ENCODE measurements around the gene CAST.

Gene CAST

GRCh38 chr5:96652769-96653454, 9.3 kb upstream of the CAST start:
- TF ChIP-seq GATA3 (IDR thresholded peaks at IDR 0.05; ENCODE audit: low read depth, low read length) (no peak), GATA2 (IDR thresholded peaks at IDR 0.05; ENCODE audit: low read depth, low read length) (no peak)

GRCh38 chr5:96654209-96654608, 8.0 kb upstream of the CAST start:
- TF ChIP-seq GATA3 (IDR thresholded peaks at IDR 0.05; ENCODE audit: low read depth, low read length), result no peak
- no peak for TF ChIP-seq GATA2 (IDR thresholded peaks at IDR 0.05; ENCODE audit: low read depth, low read length)

GRCh38 chr5:96655085-96655484, 7.1 kb upstream of the CAST start:
- TF ChIP-seq GATA3 (IDR thresholded peaks at IDR 0.05; ENCODE audit: low read depth, low read length), result no peak
- no peak for TF ChIP-seq GATA2 (IDR thresholded peaks at IDR 0.05; ENCODE audit: low read depth, low read length)

- TF ChIP-seq GATA2 (IDR thresholded peaks at IDR 0.05; ENCODE audit: low read depth, low read length), result no peak
- TF ChIP-seq GATA3 (IDR thresholded peaks at IDR 0.05; ENCODE audit: low read depth, low read length), result no peak
These were observed 6.7 kb upstream of the CAST start for GRCh38 chr5:96655506-96655905.

- no peak for TF ChIP-seq GATA2 (IDR thresholded peaks at IDR 0.05; ENCODE audit: low read depth, low read length)
- no peak for TF ChIP-seq GATA3 (IDR thresholded peaks at IDR 0.05; ENCODE audit: low read depth, low read length)
These were observed 5.1 kb upstream of the CAST start for GRCh38 chr5:96657068-96657467.

GRCh38 chr5:96658272-96658671, 3.9 kb upstream of the CAST start:
- TF ChIP-seq GATA2 (IDR thresholded peaks at IDR 0.05; ENCODE audit: low read depth, low read length) (no peak), GATA3 (IDR thresholded peaks at IDR 0.05; ENCODE audit: low read depth, low read length) (no peak)

GRCh38 chr5:96659170-96659569, 3.0 kb upstream of the CAST start:
- TF ChIP-seq GATA3 (IDR thresholded peaks at IDR 0.05; ENCODE audit: low read depth, low read length) (no peak), GATA2 (IDR thresholded peaks at IDR 0.05; ENCODE audit: low read depth, low read length) (no peak)

GRCh38 chr5:96660971-96661854, 963 bp upstream of the CAST start:
- TF ChIP-seq GATA3 (IDR thresholded peaks at IDR 0.05; ENCODE audit: low read depth, low read length) (no peak), GATA2 (IDR thresholded peaks at IDR 0.05; ENCODE audit: low read depth, low read length) (no peak)

- TF ChIP-seq GATA2 (IDR thresholded peaks at IDR 0.05; ENCODE audit: low read depth, low read length), result no peak
- TF ChIP-seq GATA3 (IDR thresholded peaks at IDR 0.05; ENCODE audit: low read depth, low read length), result no peak
These were observed 746 bp downstream of the CAST start for GRCh38 chr5:96662725-96663518.

GRCh38 chr5:96663608-96664007, 1.4 kb downstream of the CAST start:
- TF ChIP-seq GATA3 (IDR thresholded peaks at IDR 0.05; ENCODE audit: low read depth, low read length), result no peak

GRCh38 chr5:96664669-96665068, 2.5 kb downstream of the CAST start:
- no peak for TF ChIP-seq GATA2 (IDR thresholded peaks at IDR 0.05; ENCODE audit: low read depth, low read length)
- TF ChIP-seq GATA3 (IDR thresholded peaks at IDR 0.05; ENCODE audit: low read depth, low read length), result no peak

- no peak for TF ChIP-seq GATA3 (IDR thresholded peaks at IDR 0.05; ENCODE audit: low read depth, low read length)
- no peak for TF ChIP-seq GATA2 (IDR thresholded peaks at IDR 0.05; ENCODE audit: low read depth, low read length)
These were observed 6.5 kb downstream of the CAST start for GRCh38 chr5:96668725-96669124.

- TF ChIP-seq GATA3 (IDR thresholded peaks at IDR 0.05; ENCODE audit: low read depth, low read length) (no peak), GATA2 (IDR thresholded peaks at IDR 0.05; ENCODE audit: low read depth, low read length) (no peak)
These were observed 7.7 kb downstream of the CAST start for GRCh38 chr5:96669909-96670308.

GRCh38 chr5:96671441-96671840, 9.3 kb downstream of the CAST start:
- TF ChIP-seq GATA3 (IDR thresholded peaks at IDR 0.05; ENCODE audit: low read depth, low read length) (no peak), GATA2 (IDR thresholded peaks at IDR 0.05; ENCODE audit: low read depth, low read length) (no peak)

All from SH-SY5Y (cell line).